AG04449 (cell line): Measurements from ENCODE around the gene LAS1L.
"Not testable (repeated sequence)": the region's sequence is repeated elsewhere in the genome, so short reads cannot be mapped to it uniquely, and the experiment has no call there.

ENCODE experiments used
- CTCF ChIA-PET: fragments of 350-600 bp; formaldehyde crosslinking; extraction: SDS; loops from one replicate; lab custom pipeline; 2021; ENCODE audit warnings: antibody characterized with exemption; lab: Yijun Ruan, JAX
- POLR2A ChIA-PET: fragments of 400-600, 350-600 bp; formaldehyde crosslinking; extraction: SDS; loops from one replicate; lab custom pipeline; 2020; ENCODE audit warnings: antibody characterized with exemption, inconsistent platforms; lab: Yijun Ruan, JAX
- DNase-seq: peaks from one replicate; pipeline ENCODE4 v3.0.0-alpha.2; 2010; ENCODE audit warnings: low read depth, low spot score
- H3K4me3 ChIP-seq: 2 replicates; pipeline ENCODE4 v1.5.1; 2011; ENCODE audit warnings: low read depth, mild to moderate bottlenecking, control low read depth, low read length
- TF ChIP-seq, protein P1 (sequence below): IDR thresholded peaks from one replicate; pipeline ENCODE4 v1.5.1; 2011; ENCODE audit warnings: mild to moderate bottlenecking, moderate library complexity, low read length, control low read depth, inconsistent platforms; ENCODE audit not compliant: insufficient read depth; ENCODE audit errors: missing control alignments

The LAS1L gene

GRCh38 chrX:65575022-65575421, 40.4 kb upstream of the LAS1L start:
- TF ChIP-seq, protein P1, sequence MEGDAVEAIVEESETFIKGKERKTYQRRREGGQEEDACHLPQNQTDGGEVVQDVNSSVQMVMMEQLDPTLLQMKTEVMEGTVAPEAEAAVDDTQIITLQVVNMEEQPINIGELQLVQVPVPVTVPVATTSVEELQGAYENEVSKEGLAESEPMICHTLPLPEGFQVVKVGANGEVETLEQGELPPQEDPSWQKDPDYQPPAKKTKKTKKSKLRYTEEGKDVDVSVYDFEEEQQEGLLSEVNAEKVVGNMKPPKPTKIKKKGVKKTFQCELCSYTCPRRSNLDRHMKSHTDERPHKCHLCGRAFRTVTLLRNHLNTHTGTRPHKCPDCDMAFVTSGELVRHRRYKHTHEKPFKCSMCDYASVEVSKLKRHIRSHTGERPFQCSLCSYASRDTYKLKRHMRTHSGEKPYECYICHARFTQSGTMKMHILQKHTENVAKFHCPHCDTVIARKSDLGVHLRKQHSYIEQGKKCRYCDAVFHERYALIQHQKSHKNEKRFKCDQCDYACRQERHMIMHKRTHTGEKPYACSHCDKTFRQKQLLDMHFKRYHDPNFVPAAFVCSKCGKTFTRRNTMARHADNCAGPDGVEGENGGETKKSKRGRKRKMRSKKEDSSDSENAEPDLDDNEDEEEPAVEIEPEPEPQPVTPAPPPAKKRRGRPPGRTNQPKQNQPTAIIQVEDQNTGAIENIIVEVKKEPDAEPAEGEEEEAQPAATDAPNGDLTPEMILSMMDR, result no peak
- ChIA-PET CTCF (no interaction called here), POLR2A (no interaction called here)
- DNase-seq, result no peak
- no peak overlapping the region for H3K4me3 ChIP-seq

DNA sequence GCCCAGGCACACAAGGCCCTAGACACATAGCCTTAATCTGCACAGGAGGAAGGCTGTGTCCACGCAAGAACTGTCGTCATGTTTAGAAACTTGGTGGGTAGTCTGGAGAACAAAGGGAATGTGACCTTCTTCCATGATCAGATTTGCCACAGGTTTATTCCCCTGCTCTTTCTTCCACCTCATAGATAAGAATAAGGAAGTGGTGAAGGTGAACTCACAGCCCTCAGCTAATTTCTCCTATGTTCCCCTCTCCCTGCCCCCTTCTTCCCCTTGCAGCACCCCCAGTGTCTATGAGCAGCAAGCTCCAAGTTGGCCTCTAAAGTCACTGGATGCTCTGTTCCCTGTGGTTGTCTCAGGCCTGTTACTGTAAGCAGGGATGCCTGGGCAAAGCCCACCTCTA, 39.8 kb upstream of the LAS1L start:
- H3K4me3 ChIP-seq, result no peak overlapping the region
- ChIA-PET CTCF (no interaction called here), POLR2A (no interaction called here)
- TF ChIP-seq, protein P1, result no peak
- DNase-seq, result no peak

DNA sequence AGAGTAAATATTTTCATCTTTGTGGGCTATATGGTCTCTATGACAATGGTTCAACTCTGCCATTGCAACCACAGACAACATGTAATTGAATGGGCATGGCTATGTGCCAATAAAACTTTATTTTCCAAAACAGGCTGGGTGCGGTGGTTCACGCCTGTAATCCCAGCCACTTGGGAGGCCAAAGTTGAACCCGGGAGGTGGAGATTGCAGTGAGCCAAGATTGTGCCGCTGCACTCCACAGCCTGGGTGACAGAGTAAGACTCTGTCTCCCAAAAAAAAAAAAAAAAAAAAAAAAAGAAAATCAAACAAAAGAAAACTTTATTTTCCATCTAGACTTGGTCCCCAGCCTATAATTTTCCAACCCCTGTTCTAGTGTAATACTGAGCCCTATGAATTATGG, 38.4 kb upstream of the LAS1L start:
- POLR2A ChIA-PET, result no interaction called here
- H3K4me3 ChIP-seq, result no peak overlapping the region
- TF ChIP-seq, protein P1, result no peak
- CTCF ChIA-PET, result no interaction called here
- DNase-seq, result no peak

- H3K4me3 ChIP-seq, POLR2A ChIA-PET, DNase-seq, CTCF ChIA-PET: not testable (repeated sequence)
Observed at GRCh38 chrX:65562850-65563249, 28.3 kb upstream of the LAS1L start.

DNA sequence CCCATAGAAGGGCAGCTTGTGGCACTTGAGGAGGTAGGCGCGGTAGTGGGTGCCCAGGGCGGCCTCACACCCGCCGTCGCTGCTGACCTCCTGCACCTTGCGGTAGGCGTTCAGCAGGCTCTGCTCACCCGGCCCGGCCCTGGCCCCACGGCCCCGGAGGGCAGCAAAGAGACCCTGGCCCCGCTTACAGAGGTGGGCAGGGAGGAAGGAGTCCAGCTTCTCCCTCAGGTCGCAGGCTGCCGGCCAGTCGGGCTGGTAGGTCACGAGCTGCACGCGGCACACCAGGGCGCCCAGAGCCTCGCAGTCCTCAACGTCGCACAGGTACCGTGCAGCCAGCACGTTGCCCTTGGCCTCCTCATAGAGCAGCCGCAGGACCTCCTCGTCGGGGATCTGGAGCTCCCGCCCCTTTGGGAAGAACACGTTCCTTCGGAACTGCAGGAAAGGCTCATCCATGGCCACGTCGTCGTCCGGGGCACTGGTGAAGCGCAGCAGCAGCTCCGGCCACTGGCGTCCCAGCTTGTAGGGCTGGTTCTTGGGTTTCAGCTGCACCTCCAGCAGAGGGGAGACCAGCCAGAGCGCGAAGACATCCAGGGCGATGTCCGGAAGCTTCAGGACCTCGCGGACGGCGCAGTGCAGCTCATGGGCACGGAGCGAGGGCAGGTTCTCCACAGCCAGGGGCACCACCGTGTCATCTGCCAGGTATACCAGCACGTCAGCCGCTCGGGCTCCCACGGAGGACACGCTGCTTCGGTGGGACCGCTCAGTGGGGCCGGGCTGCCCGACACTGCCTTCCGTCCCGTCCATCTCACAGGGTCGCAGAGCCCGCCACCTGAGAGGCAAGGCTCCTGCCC, 17.1 kb upstream of the LAS1L start:
- CTCF ChIA-PET, result interaction anchor here (0.6 kb wide), 1 partner anchor 20 kb away, joined by 3 read pairs; no protein-coding TSS in a partner anchor
- POLR2A ChIA-PET, result no interaction called here
- no peak for DNase-seq
- TF ChIP-seq, protein P1, result no peak
- H3K4me3 ChIP-seq, result no peak overlapping the region

DNA sequence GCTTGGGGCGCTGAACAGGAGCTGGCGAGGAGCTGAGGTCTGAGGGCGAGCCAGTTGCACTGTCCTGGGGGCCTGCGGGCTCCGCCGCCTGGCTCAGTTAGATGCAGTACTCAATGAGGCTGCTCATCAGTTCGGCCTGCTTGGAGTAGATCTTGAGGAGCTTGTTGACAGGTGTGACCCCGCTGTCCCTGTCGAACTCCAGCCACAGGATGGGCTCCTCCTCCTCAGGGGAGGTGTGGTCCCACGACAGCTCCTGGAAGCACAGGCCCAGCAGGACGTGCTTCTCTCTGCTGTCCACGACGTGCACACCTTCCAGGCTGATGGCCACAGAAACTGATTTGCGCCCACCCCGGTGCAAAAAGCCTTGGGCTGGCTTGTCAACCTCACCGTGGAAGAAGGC, 16.5 kb upstream of the LAS1L start:
- no peak overlapping the region for H3K4me3 ChIP-seq
- no peak for DNase-seq
- TF ChIP-seq, protein P1, result no peak
- POLR2A ChIA-PET, result no interaction called here
- CTCF ChIA-PET, result interaction anchor here (0.6 kb wide), 1 partner anchor 21 kb away, joined by 3 read pairs; no protein-coding TSS in a partner anchor

- no peak overlapping the region for H3K4me3 ChIP-seq
- ChIA-PET CTCF (no interaction called here), POLR2A (no interaction called here)
- TF ChIP-seq, protein P1, result no peak
- DNase-seq, result no peak
Observed at GRCh38 chrX:65545456-65545855, 10.9 kb upstream of the LAS1L start.
